GM21423 (cell line): ENCODE data around the gene MANEA.
"Not testable (repeated sequence)": the region's sequence is repeated elsewhere in the genome, so short reads cannot be mapped to it uniquely, and the experiment has no call there.

Source experiments
- ATAC-seq: cut with Tn5 transposase; IDR thresholded peaks from one replicate; pipeline ENCODE4 v1.9.1; 2021; ENCODE audit warnings: mild to moderate bottlenecking, moderate library complexity; ENCODE audit not compliant: unreplicated experiment

Gene MANEA, protein sequence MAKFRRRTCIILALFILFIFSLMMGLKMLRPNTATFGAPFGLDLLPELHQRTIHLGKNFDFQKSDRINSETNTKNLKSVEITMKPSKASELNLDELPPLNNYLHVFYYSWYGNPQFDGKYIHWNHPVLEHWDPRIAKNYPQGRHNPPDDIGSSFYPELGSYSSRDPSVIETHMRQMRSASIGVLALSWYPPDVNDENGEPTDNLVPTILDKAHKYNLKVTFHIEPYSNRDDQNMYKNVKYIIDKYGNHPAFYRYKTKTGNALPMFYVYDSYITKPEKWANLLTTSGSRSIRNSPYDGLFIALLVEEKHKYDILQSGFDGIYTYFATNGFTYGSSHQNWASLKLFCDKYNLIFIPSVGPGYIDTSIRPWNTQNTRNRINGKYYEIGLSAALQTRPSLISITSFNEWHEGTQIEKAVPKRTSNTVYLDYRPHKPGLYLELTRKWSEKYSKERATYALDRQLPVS

DNA sequence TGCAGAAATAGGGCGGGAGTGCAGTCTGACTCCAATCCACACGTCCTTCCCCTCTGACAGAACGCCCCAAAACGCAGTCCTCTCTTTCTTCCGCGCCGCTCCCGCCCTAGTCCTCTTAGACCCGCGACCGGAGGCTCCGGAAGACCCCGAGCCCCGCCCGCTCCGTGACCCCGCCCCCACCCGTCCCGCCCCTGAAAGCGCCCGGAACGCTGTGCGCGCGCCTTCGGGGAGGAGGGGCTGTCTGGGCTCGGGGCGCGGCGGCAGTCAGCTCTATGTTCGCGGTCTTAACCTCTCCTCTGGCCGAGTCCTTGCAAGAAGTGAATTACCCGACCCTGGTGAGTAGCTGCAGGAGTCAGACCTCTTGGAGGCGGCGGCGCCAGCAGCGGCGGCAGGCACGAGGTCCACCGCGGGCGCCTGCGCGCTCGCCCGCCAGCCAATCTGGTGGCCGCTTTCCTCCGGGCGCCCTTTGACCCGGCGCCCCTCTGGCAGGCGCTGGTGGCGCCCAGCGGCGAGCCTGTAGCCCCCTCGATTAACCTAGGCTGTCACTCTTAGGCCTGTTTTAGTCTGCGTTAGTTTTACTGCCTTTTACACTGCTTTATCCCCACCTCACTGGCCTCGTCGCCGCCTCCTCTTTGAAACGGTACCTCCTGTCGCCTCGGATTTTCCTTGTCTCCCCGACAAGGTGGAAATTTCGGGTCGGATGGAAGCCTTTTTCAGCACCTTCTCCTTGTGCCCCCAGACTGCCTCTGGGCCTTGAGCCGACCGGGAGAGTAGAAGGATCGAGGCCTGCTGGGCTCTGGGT is at the start of gene MANEA:
Gene MANEA (plus strand): TSS at position 232 of the 802 bp plus-strand sequence. CDS start 8,905 bp downstream, outside the sequence.
- ATAC-seq: peak; percentile 76

DNA sequence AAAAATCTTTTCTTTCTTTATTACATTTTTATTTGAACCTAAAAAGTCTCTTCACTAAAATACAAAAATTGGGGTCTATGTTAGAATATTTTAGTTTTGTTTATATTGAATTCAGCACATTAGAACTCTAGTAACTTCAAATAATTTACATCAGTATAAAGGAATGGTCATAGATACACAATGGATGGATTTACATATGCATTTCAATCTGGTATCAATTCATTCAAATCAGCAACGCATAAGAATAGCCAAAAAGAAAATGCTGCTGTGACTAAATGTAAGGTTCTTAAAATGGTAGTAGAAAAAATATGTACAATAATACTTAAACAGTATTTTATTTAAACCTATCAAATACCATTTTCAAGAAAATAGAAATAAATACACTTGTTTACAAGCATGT is 47.6 kb upstream of the MANEA start:
- no peak for ATAC-seq

DNA sequence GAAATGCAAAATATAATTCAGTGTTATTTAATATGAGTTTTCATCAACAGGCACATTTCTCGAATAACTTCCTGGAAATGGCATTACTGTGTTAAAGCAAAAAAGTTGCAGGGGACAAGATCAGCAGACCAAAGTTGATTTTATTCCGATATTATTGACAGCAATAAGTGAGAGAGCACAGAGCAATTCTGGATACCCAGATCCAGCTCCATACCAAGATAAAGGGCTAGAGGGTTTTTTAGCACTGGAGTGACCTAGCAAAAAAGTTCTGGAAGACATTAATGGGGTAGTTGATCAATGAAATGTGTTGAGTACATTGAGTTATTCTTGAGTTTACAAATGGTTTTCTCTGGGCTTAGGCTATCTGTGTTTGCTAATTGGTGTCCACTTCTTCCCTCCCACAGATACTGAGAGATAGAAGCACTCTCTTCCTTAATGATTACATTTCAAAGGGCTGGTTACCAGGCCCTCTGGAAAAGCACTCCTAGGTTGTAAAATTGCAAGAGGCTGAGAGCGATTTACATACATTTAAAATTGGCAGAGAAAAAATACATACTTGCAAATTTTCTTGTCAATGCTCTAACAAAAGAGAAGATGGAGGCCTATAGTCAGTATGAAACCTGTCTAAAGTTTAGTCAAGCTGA is 47.0 kb upstream of the MANEA start:
- no peak for ATAC-seq

DNA sequence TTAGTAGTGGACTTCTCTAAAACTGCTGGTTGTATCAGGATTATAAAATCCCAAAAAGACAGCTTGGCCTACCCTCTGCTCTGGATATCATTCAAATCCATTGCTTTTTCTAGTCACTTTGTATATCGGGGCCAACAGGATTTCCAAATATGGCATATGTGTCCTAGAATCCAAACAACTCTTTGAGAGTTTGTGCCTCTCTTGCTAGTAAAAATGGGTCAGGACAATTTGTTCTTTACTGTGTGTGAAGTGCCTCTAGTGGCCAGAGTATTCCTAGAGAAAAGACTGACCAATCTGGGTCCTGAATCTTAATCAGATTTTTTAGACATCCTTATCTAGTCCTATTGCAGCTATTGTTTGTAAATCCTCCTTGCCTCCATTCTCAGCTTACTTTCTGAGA is 33.5 kb upstream of the MANEA start:
- no peak for ATAC-seq

DNA sequence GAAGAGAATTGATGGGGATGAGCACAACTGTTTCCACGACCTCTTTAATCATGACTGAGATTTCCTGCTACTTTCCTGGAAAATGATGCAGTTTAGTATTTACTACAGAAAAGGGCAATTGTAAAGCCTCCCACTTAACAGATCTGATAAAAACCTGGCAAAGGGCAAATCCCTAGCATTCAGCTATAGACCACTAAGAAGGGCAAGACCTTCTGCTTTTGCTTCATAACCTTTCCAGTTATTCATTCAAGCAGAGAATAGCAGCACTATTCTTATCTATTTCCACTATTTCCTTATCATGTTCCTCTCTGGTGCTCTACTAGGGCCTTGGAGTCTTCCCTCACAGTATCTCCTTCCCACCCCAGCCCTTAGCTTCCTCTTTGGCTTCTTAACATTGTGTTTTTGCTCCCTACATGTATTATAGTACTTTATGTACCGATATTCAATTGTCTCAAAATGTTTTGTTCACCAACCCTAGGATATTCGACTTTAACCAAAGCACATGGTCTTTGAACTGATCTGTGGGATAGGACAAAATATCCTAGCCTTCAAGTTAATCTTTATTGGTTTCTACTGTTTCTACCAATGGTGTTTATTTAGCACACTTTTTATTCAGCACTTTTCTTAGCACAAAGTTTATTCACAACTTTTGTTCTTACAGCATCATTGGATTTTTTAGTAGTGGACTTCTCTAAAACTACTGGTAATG is 32.7 kb upstream of the MANEA start:
- ATAC-seq: no peak

DNA sequence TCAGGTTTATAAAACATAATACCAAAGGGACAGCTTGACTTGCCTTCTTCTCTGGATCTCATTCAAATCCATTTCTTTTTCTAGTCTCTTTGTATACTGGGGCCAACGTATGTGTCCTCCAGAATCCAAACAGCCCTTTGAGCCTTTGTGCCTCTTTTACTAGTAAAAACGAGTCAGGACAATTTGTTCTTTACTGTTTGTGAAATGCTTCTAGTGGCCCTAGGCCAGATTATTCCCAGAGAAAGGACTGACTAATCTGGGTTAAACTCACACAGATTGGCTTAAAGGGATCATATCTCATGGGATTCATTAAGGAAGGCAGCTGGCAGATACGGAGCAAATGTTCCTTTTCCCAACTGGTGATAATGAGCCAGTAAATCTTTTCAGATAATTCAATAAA is 32.1 kb upstream of the MANEA start:
- no peak for ATAC-seq

DNA sequence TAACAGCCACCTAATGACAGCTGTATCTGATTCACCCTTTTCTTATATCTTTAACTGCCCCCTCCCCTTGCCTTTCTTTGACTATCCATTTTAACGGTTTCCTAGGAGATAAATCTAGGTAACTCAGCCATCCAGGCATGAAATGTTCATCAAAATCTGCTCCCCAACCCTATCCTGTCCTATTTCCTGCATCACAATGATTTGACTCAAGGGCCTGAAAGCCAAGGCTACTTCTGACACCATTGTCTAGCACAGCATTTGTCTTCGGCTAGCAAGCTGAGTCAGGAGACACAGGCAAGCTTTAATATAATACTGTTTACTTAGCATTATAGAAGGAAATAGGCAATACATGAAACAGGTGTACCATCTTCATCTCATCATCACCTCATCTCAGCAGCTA is 31.6 kb upstream of the MANEA start:
- ATAC-seq: no peak

DNA sequence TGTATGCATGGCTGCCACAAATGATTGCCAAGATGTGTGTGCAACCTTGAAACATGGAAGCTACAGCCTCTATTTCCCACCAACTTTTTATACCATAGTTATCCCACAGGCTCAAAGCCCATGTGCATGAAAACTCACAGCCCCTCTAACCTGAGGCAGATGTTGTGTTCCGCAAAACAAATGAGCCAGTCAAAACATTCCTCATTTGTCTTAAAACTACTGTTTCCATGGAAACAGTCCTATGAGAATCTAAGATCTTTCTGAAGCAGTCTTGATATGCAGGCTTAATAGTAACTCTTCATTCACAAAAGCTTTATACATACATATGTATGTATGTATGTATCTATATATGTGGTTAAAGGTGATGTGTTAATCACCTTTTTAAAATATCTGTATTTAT is 31.2 kb upstream of the MANEA start:
- ATAC-seq: no peak

DNA sequence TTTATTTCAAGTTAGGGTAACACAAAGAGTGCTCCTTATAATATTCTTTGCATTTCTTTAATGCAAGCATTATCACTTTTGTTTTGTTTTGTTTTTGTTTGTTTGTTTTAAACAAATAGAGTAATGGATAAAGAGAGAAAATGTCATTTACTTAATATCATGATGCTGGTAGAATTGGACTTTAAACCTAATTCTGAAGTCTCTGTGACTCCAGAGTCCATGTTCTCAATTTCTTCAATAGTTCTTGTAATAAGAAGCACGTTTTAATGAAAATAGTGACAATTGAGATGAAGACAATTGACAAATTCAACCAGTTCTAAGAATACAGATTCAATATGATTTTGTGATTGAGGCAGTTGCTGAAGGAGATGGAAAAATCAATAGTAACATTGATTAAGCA is 30.3 kb upstream of the MANEA start:
- no peak for ATAC-seq

DNA sequence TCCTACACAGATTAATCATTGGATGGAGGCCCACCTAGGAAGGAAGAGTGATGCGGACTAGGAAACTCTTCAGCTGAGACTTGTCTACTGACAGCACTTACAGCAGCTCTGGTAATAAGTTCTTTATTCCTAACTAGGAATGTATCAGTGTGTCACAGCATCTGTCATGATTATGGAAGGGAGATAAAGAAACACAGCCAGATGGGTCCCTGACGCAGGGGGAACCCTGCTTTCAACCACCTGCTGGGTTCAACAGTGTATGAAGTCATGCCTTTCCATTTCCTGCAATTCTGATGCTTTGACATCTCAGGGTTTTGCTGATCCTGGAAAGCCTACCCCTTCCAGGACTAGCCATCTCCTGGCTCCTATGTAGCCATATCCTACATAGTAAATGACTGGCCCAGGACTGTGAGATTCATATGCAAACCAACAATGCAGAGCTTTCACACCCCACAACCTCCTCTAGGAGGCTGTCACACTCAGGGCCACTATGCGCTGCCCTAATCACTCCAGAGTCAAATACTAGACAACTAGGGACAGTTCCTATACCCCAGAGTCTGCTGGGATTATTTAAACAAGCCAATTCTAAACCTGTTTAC is 29.0 kb upstream of the MANEA start:
- no peak for ATAC-seq

DNA sequence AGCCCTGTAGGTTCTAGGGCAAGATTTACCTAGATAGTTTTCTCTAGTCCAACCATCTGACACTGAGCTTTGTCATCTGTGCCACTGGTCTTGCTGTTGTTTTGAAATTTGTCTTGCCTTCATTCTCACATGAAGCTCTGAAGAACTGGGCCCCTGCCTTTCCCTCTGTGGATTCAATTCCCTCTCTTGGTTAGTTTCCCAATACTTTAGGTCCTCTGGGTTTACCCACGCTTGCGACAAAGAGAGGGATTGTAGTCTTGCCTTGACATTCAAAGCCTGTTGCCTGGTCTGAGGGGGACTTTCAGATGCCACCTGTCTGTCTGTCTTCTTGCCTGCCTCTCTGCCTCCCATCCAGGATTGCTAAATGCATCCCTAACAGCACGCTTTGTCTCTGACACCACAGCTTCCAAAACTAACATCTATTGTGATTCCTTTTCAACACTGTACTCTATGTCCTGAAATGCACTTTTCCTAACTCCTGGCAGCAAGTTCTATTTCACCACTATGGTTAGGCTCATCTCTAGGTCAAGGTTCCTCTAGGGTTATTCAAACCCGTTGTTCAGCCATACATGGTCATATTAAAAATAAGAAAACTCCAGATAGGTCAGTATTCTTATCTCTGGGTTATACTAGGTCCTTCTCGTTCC is 25.5 kb upstream of the MANEA start:
- no peak for ATAC-seq

DNA sequence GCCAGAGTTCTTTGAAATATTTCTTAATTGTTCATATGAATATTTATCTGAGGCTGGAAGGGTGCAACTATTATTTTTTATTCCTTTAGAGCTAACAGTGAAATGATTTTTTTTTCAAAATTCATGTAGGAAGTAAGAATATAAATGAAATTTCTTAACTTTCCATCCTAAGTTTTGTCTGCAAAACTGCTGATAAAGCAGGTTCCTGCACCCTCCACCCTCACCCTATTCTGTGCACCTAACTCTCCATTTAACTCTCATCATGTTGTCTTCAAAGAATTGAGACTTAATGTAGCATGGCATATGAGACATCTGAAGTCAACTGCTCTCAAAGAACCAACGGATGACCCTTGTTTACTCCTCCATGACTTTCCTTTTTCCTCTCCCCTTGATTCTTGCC is 23.5 kb upstream of the MANEA start:
- ATAC-seq: no peak

DNA sequence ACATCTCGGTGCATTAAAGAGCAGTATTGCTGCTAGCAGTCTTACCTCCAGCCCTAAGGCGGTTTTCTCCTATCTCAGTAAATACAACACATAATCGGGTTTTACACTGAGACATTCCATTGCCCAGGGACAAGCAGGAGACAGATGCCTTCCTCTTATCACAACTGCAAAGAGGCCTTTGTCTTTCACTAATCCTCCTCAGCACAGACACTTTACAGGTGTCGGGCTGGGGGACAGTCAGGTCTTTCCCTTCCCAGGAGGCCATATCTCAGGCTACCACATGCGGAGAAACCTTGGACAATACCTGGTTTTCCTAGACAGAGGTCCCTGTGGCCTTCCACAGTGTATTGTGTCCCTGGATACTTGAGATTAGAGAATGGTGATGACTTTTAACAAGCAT is 16.4 kb upstream of the MANEA start:
- ATAC-seq: not testable (repeated sequence)

DNA sequence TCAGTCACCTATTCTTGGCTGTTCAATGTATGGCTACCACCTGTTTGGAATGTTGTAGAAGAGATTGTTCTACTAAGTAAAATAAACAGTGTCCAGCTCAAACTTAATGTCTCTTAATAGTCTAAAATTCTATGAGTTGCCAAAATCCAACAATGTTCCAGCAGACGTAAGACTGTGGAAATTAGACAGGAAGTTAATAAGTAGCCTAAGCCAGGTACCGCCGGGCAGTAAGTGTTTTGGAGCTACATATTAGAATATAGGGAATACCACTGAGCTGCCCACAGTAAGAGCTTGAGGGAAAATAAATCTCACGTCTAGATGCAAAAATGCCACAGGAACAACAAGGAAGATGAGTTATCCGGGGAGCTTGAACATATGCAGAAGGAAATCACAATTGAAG is 7.8 kb upstream of the MANEA start:
- no peak for ATAC-seq

DNA sequence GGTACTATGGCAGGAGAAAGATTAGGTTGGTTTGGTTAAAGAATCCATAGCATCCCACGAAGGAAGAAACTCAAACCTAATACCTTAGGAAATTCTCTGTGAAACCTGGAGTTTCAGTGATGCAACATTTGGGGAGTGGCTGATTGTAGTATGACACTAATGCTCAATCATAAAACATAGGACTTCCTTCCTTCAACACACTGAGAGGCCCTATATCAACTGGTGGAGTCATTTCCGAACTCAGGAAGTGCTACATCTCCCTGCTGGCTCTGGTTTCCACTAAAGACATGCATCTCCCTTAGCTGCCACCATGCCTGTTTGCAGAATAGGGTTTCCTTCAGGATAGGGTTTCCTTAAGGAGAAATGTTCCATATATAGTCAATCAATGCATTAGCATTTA is 5.2 kb upstream of the MANEA start:
- ATAC-seq: no peak

DNA sequence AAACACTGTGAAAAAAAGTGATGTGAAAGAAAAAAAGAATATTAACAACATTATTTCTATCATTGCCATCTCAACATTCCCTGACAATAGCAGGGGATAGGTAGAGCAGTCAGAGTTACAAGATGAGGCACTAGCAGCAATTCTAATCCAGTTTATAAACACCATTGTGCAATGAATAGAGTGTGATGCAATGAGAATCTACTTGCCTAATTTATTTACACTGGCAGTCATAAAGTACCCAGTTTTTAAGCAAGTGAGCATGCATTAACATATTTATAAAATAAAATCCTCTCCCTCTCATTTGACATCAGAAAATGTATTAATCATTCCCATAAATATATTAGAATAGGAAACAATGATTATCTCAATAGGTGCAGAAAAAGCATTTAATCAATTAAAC is 2.5 kb upstream of the MANEA start:
- ATAC-seq: no peak

DNA sequence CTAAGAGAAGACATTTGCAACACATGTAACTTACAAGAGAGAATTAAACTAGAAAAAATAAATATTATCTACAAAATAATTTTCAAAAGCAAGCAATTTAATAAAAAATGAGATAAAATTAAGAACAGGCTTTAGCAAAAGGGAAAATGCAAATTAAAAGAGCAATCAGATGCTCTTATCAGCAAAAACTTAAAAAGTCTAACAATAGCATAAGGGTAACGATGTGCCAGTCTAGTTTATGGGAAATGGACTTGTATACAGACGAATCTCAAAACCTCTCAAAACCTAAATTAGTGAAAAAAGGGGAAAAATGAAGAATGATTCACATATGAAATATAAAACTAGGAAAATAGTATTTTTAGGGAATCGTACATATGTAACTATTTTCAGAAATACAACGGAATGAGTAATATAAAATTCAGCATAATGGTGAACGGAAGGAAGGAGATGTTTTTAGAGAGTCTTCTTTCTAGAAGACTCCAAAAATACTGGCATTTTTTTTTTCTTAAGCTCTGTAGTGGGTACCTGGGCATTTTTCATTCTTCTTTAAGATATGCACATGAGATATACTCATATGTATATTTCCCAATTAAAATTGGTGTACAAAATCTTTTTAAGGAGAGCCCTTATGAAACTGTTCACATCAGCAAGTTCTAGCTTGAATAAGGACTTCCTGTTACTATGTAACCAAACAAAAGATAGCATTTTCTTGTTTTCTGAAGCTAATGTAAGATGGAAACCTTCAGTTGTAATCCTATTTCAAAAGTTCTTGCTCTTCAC is 927 bp upstream of the MANEA start:
- peak; percentile 23 for ATAC-seq

DNA sequence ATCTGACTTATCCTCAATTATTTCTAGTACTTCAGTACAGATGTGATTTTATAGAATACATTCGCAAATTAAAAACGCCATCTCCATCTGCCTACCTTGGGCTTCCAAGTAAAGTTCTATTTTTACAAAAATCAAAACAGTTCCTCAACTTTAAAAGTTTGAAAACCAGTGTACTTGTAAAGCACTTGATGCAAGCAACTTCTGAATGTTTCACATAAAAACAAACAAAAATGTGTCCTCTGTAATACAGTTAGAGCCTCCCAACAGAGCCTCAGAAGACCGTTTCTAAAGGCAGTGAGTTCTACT is 384 bp upstream of the MANEA start:
- no peak for ATAC-seq

DNA sequence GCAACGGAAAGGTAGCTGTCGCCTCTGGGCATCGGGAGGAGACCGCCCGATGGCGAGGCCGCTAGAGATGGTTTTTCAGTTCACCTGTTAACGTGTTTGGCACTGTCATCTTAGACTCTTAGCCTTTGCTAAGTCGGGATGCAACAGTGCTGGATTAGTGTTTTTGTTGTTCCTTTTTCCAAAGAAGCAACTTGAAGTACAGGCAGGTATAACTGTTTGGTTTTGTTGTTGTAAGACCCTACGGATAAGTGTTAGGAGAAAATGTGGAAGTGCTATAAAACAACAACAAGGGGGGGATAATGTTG is 723 bp downstream of the MANEA start:
- ATAC-seq: peak; percentile 14

DNA sequence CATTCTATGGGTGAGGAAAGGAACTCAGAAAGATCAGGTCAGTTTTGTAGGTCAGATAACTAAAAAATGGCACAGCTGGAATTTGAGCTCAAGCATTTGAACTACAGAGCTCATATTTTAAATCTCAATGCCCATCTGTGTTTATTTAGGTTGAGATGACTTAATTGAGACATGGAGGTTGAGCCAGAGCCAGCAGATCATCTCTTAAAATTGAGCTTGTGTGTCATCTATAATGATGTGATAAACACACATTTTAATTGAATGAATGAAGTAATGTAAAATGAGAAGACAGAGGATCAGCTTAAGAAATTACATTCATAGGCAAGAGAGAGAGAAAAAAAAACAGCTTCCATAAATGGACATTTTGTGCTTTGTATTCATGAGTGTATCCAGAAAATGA is 3.7 kb downstream of the MANEA start:
- no peak for ATAC-seq
